ENCODE measurements around the gene BSND.

Gene BSND

GRCh38 chr1:54986025-54986424, 12.7 kb upstream of the BSND start:
- Histone ChIP-seq H3K27me3 (replicated peaks; ENCODE audit: insufficient read depth, low read length) (peaks cover 1% of the 10 kb centered on the region; the same call in 1 of the 2 replicates), H4K20me1 (ENCODE audit: insufficient read depth, low read length) (no peaks in the 10 kb centered on the region), H3F3A (ENCODE audit: insufficient read depth, low read length) (no peaks in the 10 kb centered on the region), H3K79me2 (ENCODE audit: low read length) (no peaks in the 10 kb centered on the region), H3K9me3 (replicated peaks; ENCODE audit: insufficient read depth, low read length) (no peaks in the 10 kb centered on the region), H2AFZ (ENCODE audit: low read length) (no peak overlapping the region), H3K4me3 (ENCODE audit: low read length) (no peak overlapping the region), H3K27ac (ENCODE audit: low read length) (no peak overlapping the region), H3K4me2 (ENCODE audit: low read depth, low read length) (no peak overlapping the region), H3K36me3 (replicated peaks; ENCODE audit: insufficient read depth, low read length) (no peaks in the 10 kb centered on the region), H3K4me1 (ENCODE audit: low read length) (no peaks in the 10 kb centered on the region), H3K9me2 (replicated peaks; ENCODE audit: insufficient read depth, low read length) (no peaks in the 10 kb centered on the region), H3K9ac (ENCODE audit: low read length) (no peak overlapping the region)
- TF ChIP-seq CTCF (IDR thresholded peaks at IDR 0.05; ENCODE audit: low read length) (no peak), EZH2 (optimal IDR thresholded peaks at IDR 0.05; ENCODE audit: low read depth, low read length) (no peak), EZH2phosphoT487 (IDR thresholded peaks at IDR 0.05; ENCODE audit: low read length) (no peak)
- no peak for DNase-seq

GRCh38 chr1:54986533-54986932, 12.2 kb upstream of the BSND start:
- TF ChIP-seq EZH2 (optimal IDR thresholded peaks at IDR 0.05; ENCODE audit: low read depth, low read length) (no peak), CTCF (IDR thresholded peaks at IDR 0.05; ENCODE audit: low read length) (no peak)
- H4K20me1 ChIP-seq (ENCODE audit: insufficient read depth, low read length): no peaks in the 10 kb centered on the region
- no peaks in the 10 kb centered on the region for H3K4me1 ChIP-seq (ENCODE audit: low read length)
- no peaks in the 10 kb centered on the region for H3F3A ChIP-seq (ENCODE audit: insufficient read depth, low read length)
- no peaks in the 10 kb centered on the region for H3K27me3 ChIP-seq (replicated peaks; ENCODE audit: insufficient read depth, low read length)
- H3K9ac ChIP-seq (ENCODE audit: low read length): no peak overlapping the region
- H3K9me2 ChIP-seq (replicated peaks; ENCODE audit: insufficient read depth, low read length): no peaks in the 10 kb centered on the region
- no peak overlapping the region for H2AFZ ChIP-seq (ENCODE audit: low read length)
- DNase-seq: no peak
- no peaks in the 10 kb centered on the region for H3K36me3 ChIP-seq (replicated peaks; ENCODE audit: insufficient read depth, low read length)
- no peak overlapping the region for H3K4me2 ChIP-seq (ENCODE audit: low read depth, low read length)
- H3K79me2 ChIP-seq (ENCODE audit: low read length): no peaks in the 10 kb centered on the region
- H3K27ac ChIP-seq (ENCODE audit: low read length): no peak overlapping the region
- no peak overlapping the region for H3K4me3 ChIP-seq (ENCODE audit: low read length)
- no peaks in the 10 kb centered on the region for H3K9me3 ChIP-seq (replicated peaks; ENCODE audit: insufficient read depth, low read length)

GRCh38 chr1:54987427-54987826, 11.3 kb upstream of the BSND start:
- H4K20me1 ChIP-seq (ENCODE audit: insufficient read depth, low read length): no peaks in the 10 kb centered on the region
- H2AFZ ChIP-seq (ENCODE audit: low read length): no peak overlapping the region
- H3K4me1 ChIP-seq (ENCODE audit: low read length): no peaks in the 10 kb centered on the region
- no peaks in the 10 kb centered on the region for H3K9me2 ChIP-seq (replicated peaks; ENCODE audit: insufficient read depth, low read length)
- no peaks in the 10 kb centered on the region for H3K27me3 ChIP-seq (replicated peaks; ENCODE audit: insufficient read depth, low read length)
- no peak for DNase-seq
- H3K27ac ChIP-seq (ENCODE audit: low read length): no peak overlapping the region
- H3F3A ChIP-seq (ENCODE audit: insufficient read depth, low read length): no peaks in the 10 kb centered on the region
- H3K9ac ChIP-seq (ENCODE audit: low read length): no peak overlapping the region
- no peak overlapping the region for H3K4me3 ChIP-seq (ENCODE audit: low read length)
- H3K9me3 ChIP-seq (replicated peaks; ENCODE audit: insufficient read depth, low read length): no peaks in the 10 kb centered on the region
- no peak overlapping the region for H3K4me2 ChIP-seq (ENCODE audit: low read depth, low read length)
- H3K36me3 ChIP-seq (replicated peaks; ENCODE audit: insufficient read depth, low read length): no peaks in the 10 kb centered on the region
- TF ChIP-seq EZH2 (optimal IDR thresholded peaks at IDR 0.05; ENCODE audit: low read depth, low read length): no peak
- TF ChIP-seq EZH2phosphoT487 (IDR thresholded peaks at IDR 0.05; ENCODE audit: low read length): no peak
- no peak for TF ChIP-seq CTCF (IDR thresholded peaks at IDR 0.05; ENCODE audit: low read length)
- H3K79me2 ChIP-seq (ENCODE audit: low read length): no peaks in the 10 kb centered on the region
